Femur (tissue), 1 donor: ENCODE data around the gene PLAC1.
A peak's percentile ranks its signal among the peaks of the same experiment; 100 is the strongest.

ENCODE experiments used
- DNase-seq: peaks from one replicate; pipeline ENCODE4 v3.0.0-alpha.2; 2017

The PLAC1 gene, protein sequence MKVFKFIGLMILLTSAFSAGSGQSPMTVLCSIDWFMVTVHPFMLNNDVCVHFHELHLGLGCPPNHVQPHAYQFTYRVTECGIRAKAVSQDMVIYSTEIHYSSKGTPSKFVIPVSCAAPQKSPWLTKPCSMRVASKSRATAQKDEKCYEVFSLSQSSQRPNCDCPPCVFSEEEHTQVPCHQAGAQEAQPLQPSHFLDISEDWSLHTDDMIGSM

DNA sequence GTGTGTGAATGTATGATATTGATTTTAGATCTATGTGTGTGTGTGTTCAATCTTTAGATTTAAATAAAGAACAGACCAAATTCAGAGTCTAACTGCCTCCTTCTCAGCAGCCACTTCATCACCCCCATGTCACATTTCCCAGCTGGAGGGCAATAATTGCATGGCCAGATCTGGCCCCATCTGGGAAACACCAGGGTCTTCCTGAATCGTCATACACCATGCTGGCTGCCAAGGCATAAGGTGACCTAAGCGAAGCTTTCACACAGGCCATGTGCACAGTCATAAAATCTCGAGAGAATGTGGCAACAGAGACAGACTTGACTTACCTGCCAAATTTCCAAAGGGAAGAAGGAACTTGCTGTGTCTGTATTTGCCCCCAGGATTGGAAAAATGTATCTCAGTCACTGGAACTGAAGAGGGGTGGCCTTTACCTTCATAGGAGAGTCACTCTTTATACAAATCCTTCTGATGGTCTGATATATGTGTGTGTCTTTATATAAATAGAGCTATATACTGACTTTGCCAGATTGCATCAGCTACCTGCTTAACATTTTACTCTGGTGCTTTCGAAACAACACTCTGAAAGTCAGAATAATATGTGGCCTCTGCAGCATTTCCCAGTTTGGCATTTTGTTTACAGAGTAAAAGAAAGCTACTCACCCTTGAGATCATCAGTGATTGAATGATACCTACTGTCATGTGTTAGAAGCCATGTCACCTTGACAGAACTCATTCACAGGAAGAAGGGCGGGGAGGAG lies at the start of gene PLAC1:
TSS of gene PLAC1 (minus strand) at position 470 of the 758 bp plus-strand sequence. CDS start 91,789 bp downstream, outside the sequence.
- no peak for DNase-seq

DNA sequence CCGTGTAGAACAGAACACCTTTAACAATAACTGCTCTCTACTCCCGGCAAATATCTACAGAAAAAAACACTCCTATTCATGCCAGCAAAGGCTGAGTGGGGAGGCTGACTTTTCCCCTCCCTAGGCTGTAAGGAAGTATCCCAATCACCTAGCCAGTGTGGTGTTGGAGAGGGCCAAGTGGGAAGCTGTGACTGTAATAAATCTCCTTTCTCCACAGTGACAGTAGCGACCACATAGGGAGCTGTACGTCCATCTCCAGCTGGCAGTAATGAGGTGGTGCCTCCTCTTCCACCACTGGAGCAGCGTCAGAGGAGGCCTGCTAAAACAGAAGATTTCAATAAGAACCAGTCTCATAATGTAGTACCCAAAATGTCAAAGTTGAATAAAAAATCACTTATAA lies 47.9 kb upstream of the PLAC1 start:
- DNase-seq = no peak

DNA sequence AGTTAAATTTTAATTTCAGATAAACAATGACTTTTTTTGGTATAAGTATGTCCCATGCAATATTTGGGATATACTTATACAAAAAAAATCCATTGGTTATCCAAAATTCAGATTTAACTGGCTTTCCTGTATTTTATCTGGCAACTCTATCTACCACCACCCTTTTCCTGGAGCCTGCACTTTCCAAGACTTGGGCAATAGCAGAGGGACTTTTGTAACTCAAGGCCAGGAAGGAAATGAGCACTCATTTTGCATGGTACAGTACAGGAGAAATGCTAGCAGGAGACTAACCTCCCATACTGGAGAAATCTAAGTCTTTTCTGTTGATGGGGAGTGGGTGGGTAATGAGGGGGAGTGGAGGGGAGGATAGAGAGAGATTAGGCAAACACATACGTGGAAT lies 37.7 kb upstream of the PLAC1 start:
- DNase-seq = no peak

DNA sequence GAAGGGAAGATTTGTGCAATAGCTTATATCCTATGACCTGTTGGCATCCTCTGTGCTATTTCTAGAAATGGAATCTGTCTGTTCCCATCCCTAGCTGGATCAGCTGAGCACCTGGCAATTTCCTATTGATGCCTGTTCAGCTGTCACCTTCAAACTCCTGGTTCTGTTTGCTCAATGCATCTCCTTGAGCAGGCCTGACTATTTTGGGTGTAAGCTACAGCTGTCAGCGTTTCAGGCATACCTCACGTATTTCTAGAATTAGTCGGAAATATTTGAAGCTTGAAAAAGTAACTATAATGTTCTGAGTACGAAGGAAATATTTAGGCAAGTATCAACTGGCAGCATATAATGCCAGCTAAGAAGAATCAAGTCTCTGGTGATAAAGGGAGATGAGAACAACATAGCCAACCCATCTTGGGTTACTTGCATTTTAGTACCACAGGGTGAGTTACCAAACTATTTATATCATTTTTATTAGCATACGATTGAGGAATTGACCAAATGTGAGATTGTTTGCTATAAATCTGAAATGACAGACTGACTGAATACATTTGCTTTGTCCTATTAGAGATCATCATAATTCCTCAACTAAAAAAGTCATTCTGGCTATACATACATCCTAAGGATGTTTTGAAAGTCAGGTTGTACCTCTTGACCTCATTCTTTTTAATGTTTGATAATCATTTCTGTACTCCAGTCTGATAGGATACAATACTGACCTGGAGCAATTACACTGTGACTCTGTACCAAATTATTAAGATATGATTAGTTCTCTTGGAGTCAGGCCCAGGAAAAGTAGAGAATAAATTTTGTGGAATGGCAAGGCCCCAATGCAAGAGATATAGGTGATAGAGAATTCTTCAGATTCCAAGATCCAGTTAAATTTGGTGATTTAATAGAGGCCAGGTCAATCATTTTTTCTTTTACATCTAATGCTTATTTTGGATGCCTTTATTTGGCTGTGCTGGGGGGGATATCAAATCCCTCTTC lies 36.4 kb upstream of the PLAC1 start:
- no peak for DNase-seq

DNA sequence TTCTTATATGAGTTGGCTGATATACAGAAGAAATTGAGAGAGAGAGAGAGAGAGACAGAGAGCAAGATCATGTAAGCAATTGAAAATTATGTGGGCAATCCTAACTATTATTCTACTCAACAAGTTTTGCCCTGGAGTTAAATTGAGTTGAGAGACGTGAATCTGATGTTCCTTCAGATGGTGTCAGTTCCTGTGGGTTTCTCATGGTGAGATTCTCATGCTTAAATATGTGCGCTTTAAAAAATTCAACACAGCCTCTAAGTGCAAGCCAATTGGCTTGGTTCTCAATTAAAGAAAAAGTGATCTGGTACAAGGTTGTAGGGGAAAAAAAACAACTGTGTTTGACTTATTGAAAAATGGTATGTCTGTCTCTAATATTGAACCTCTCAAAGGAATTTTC lies 35.4 kb upstream of the PLAC1 start:
- DNase-seq = no peak

DNA sequence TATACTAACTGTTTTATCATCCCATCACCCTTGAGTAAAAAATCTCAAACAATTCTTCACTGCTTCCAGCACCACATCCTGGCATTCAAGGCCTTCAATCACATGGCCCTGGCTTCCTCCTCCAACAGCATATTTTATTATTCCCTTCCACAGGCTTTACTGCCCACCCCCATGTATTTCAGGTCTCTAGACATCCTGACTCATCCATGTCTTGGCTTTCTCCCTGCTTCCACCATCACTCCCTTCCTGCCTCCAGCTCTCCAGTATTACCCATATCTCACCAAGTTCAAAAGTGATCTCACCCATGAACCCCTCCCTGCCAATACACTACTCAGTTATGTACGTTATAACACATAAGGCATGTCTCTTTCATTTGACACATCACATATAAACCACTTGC lies 34.7 kb upstream of the PLAC1 start:
- no peak for DNase-seq

DNA sequence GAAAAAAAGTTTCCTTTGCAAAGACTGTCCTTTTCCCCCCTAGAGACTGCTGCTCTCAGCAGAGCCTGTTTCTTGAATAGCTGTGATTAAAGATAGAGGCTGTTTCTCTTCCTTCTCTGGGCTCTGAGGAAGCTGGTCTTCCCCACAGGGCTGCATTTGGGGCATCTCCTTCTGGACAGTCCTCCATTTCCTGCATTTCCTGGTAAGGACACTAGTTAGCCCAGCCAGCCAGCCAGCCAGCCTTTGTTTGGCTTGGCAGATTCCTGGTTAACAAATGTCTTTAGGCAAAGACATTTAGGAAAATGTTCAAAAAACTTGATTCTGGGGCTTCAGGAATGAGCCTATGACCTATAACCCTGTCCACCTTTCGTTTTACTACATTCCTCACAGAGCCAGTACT lies 34.0 kb upstream of the PLAC1 start:
- DNase-seq = no peak

DNA sequence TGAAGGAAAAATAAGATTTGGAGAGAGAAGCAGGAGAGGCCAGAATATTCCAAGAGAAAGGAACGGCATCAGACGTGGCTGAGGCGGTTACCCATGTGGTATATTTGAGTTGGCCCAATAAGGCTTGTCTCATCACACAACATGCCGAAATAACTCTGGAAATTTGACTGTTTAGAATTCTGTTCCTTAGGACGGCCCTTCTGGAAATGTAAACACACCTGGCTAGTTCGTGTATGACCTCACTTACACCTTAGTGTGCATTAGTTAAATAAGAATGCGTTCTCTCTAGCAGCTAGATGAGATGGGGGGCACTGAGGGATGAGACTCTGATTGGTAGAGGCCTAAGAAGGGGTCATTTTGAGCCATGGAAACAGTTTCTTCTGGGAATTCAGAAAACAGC lies 33.2 kb upstream of the PLAC1 start:
- no peak for DNase-seq

DNA sequence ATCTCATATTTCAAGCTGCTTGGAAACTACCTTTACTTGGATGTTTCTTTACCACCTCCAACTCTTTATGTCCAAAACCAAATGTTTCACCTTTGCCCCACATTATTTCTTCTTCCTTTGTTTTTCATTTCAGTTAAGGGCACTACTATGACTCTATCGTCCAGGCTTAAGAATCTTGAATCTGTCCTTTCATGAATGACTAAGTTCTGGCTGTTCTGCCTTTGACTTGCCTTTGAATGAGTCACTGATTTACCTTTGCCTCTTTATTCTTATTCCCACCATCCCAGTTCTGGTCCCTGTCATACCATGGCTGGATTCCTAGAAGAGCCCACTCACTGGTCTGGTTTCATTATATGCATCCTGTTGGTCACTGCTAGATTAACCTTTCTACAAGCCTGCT lies 30.6 kb upstream of the PLAC1 start:
- DNase-seq = no peak

DNA sequence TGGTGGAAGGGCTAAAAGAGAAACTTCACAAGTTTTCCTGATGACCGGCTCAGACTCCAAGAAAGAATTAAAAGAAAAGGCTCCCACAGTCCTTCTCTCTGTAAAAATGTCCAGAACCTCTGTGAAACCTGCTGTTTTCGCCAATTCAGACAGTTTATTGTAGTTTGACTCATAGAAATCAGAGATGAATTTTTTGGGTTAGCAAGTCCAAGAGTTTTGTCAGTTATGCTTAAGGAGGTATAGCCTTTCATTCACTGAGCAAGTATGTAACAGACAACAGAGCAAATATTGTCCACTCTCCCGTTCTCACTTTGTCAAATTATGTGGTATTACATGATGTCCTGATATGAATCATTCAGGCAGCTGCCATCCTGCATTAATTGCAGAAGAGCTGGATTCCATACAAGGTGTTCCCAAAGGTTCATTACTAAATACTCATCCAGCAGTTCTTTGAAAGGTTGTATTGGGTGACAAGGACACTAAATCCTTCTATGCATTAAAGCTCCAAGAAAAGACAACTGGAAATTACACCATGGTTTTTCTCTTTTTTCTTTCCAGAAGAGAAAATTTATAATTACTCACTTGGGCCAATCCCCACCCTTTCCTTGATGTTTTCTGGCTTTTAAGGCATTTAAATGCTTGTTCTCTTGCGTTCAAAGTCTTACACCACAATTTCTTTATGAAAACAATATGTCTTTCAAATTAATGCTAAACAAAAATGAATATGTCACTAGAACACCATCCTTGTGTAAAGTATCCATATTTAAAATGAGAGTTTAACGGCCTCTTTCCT lies 30.0 kb upstream of the PLAC1 start:
- DNase-seq = no peak

DNA sequence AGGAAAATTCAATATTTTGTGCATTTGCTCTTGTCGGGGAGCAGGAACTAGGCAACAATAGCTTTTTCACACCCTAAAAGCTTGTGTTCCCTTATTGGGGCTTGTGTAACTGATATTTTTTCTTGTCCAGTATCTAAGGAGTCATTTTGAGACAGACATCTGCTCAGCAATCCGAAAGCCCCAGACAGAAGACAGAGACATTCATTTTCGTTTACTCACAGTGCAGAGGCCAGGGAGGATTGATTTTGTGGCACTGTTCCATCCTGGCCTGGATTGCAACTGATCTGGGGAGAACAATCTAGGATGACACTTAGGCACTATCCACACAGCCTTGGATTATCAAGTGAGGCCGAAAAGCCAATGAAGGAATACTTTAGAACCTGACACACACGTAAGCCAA lies 27.4 kb upstream of the PLAC1 start:
- DNase-seq = no peak

DNA sequence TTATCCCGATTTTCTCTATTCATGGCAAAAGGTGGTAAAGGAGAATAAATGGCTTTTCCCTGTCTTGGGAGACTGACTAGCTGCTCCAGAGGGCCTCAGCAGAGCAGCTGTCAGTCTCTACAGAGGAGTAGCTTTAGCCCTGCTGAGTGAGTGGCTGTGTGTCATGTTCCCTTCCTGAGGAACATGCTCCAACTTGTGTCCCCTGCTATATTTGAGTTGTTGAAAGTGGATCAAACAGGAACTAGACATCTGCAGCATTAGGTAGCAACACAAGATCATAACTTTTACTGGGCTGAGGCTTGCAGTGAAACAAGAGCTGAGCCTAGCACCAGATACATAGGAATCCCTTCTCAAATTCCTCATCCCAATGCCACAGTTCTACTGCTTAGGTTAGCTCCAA lies 26.7 kb upstream of the PLAC1 start:
- DNase-seq = no peak

DNA sequence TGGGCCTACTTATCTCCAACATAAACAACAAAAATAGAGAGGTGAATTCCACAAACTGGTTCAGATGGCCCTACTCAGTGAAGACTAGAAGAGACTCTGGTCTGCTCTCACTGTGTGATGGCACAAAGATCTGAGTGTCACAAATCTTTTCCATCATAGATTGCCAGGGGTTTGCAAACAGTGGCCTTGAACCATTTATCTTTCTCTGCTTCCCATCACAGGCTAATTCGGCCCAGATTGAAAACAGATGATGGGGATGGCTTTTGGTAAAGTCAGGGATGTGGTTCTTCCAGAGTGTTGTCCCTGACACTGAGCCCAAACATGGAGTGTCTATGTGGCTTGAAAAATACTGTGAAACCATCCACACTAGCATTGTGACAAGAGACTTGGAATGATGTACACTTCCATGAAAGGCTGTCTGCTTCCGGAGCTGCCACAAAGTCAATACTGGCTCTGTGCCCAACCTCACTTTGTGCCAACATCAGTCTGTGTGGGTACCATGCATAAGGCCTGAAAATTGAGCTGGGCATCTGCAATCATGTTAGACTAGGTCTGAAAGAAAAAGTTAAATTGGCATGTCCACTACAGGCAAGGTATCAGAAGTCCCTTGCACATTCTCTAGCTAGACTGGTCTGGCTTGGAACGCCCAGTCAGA lies 25.2 kb upstream of the PLAC1 start:
- no peak for DNase-seq

DNA sequence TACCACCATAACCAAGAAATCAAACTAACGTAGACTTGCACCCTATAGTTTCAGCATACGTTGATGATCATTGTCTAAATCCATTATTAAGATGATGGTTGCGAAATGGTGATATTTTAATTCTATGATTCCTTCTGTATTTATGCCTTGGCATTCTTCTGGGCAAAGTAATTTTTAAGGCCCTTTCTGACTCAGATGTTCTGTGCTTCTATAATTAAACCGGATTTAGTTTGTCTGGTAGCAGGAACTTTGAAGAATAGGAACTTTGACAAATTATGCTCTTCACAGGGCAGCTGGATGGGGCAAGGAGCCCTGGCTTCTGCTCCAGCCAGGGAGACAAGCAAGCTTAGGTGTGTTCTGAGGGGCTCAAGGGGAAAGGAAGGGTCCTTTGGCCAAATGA lies 23.8 kb upstream of the PLAC1 start:
- no peak for DNase-seq

DNA sequence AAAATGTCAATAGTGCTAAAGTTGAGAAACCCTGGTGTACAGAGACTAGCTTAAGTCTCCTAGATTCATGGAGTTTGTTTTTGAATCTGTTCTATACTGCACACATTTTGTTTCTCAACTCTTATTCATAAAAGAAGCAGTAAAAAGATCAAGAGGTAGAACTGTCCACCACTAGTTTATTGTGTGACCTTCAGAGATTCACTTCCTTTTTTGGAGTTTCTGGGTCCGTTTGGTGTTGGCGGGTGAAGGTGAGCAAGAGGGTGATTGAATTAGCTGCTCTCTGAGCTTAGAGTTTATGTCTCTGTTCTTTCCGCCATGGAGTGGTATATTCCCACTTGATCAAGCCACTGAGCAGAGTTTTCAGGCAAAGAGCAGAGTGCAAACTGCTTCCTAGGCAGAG lies 21.4 kb upstream of the PLAC1 start:
- no peak for DNase-seq

DNA sequence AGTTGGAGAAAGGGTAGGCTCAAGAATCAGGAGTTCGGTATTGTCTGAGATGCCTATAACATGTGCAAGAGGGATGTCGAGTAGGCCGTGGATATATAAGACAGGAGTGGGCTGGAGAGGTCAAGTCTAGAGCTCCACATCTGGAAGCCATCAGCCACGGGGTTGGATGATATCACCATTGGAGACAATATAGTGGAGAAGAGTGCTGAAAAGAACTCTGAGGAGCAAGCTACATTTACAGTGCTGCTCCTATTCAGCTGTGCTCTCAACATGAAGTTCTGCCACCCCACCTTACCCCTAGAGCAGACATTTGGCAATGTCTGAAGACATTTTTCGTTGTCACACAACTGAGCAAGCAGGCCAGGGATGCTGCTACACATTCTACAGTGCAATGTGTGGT lies 20.9 kb upstream of the PLAC1 start:
- DNase-seq = peak; percentile 76

DNA sequence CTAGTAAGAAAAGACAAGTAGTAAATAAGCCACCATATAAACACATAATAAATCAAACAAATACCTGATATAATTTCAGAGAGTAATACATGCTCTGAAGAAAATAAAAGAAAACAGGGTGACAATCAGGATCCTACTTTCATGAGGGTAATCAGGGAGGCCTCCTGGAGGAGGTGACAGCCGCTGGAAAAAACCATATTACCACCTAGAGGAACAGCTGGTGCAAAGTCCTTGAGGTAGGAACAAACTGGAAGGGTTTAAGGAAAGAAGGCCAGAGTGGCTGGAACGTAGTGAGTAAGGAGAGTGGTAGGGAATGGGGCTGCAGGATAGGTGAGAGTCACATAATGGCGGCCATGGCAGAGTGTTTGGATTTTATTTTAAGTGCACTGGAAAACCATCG lies 19.1 kb upstream of the PLAC1 start:
- DNase-seq = no peak

DNA sequence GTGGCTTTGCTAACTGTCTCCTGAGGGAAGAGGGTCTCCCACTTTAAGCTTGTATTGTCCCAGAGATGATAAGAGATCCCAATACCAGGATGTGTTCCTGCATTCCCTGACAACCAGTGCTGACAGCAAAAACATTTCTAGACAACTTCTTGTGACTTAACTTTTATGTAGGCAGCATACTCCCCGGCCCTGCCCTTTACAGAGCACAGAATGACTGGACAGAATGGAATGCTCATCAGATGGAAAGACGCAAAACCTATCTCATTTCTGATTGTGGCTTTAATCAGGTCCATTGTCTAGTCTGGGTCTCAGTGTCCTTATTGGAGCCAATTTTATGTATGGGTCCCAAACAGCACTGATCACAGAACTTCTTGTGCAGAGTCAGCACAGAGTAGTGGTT lies 18.2 kb upstream of the PLAC1 start:
- DNase-seq = no peak

DNA sequence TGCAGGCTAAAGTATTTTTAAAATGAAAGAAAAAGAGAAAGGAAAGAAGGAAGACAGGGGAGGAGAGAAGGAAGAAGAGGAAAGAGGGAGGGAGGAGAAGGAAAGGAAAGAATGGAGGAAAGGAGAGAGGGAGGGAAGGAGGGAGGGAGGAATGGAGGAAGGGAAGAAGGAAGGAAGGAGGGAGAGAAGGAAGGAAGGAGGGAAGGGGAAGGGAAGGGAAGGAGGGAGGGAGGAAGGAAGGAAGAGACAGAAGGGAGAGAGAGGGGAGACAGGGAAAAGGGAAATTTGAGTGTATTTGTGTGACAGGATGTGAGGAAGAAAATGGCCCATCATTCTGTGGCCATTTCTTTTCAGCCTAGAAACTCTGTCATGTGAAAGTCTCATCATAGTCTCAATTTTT lies 14.9 kb upstream of the PLAC1 start:
- DNase-seq = no peak

DNA sequence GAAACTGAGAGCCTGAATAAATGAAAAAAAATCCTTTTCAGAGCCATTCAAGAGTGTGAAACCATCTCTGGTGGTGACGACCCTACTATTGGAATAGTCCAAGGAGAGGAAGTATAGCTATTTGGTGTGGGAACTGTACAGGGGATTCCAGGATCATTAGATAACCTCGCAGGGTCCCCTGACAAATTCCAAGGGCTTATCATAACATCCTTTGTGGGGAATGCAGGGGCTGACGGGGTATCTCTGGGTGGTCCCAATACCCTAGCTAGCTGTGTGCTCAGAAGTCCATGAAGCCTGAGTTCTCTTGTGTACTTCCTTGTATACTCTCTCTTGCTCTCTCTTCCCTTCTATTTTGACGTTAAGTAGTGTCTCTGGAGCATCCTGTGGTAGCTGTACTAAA lies 13.8 kb upstream of the PLAC1 start:
- no peak for DNase-seq

DNA sequence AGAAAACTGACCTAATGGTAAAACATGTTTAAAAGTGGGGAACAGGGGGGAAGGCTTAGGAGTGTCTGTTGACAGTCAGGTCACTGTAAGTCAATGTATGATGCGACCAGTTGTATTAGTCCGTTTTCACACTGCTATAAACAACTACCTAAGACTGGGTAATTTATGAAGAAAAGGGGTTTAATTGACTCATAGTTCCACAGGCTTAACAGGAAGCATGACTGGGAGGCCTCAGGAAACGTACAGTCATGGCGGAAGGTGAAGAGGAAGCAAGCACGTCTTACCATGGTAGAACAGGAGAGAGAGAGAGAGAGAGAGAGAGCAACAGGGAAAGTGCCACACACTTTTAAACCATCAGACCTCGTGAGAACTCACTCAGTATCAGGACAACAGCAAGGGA lies 13.0 kb upstream of the PLAC1 start:
- DNase-seq = no peak
